ENCODE results near the gene LMNA.
A peak's percentile ranks its signal among the peaks of the same experiment; 100 is the strongest.
"Not testable (repeated sequence)": the region's sequence is repeated elsewhere in the genome, so short reads cannot be mapped to it uniquely, and the experiment has no call there.

LMNA gene

DNA sequence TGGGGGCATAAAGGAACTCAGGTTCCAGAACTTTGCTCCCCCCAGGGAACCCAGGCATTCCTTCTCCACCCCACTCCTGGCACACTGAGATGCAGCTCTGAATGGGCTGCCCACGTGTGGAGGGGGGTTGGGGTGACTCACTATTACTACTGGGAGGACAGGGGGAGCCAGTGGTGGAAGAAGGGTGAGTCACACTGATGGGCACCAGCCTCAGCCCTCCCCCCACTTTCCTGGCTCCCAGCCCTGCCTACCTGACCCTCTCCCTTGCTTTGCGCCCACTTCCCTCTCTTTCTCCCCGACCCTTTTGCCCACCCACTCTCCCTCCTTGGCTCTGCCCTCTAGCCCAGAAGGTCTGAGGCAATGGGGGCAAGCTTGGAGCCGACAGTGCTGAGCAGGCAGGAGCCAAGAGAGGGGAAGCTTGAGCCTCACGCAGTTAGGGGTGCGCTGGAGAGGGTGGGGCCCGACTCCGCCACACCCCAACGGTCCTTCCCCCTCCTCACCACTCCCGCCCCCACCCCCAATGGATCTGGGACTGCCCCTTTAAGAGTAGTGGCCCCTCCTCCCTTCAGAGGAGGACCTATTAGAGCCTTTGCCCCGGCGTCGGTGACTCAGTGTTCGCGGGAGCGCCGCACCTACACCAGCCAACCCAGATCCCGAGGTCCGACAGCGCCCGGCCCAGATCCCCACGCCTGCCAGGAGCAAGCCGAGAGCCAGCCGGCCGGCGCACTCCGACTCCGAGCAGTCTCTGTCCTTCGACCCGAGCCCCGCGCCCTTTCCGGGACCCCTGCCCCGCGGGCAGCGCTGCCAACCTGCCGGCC is at the start of gene LMNA:
TSS of gene LMNA (plus strand) at position 611 of the 818 bp plus-strand sequence. CDS start 208 bp downstream, outside the sequence.
- DNase-seq, result peak; percentile 69

DNA sequence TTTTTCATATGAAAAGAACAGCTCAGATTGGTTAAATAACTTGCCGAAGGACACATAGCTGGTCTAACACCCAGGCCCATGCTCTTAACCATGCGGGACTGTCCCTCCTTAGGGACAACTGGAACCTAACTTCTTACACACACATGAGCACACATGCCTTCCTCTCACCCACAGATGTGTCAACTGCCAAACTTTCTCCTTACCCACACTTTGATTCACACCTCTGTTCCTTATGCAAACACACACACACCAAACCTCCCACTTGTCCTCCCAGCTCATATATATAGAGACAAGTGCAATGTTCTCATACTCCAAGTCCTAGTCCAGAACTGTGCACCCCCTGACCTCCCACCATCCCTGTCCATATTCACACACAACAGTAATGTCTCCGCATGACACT is 49.3 kb upstream of the LMNA start:
- DNase-seq, result no peak

DNA sequence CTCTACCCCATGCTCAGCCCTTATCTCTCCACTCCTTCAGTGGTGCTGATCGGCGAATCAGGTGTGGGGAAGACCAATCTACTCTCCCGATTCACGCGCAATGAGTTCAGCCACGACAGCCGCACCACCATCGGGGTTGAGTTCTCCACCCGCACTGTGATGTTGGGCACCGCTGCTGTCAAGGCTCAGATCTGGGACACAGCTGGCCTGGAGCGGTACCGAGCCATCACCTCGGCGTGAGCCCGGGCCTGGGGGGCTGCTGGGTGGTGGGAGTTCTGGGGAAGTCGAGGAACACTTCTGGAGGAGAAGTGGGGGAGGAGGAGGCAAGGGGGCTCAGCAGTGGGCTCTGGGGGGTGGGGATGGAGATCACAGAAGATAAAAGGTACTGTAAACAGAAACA is 48.6 kb upstream of the LMNA start:
- DNase-seq, result no peak

DNA sequence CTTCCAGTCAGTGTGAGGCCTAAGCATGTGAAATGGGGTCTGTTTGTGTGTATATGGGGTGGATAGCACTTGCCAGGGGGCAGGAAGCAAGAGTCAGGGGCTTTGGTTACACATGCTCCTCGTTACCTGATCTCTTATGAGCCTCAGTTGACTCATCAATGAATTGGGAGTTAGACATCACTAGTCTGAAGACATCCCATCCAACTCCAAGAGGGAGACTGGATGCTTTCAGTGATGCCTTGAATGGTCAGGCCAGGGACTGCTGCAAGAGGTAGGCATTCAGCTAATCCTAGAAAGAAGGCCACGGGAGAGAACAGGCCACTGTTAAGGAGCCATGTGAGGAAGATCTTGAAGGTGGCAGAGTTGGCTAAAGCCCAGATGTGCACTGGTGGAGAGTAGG is 47.2 kb upstream of the LMNA start:
- DNase-seq, result no peak

DNA sequence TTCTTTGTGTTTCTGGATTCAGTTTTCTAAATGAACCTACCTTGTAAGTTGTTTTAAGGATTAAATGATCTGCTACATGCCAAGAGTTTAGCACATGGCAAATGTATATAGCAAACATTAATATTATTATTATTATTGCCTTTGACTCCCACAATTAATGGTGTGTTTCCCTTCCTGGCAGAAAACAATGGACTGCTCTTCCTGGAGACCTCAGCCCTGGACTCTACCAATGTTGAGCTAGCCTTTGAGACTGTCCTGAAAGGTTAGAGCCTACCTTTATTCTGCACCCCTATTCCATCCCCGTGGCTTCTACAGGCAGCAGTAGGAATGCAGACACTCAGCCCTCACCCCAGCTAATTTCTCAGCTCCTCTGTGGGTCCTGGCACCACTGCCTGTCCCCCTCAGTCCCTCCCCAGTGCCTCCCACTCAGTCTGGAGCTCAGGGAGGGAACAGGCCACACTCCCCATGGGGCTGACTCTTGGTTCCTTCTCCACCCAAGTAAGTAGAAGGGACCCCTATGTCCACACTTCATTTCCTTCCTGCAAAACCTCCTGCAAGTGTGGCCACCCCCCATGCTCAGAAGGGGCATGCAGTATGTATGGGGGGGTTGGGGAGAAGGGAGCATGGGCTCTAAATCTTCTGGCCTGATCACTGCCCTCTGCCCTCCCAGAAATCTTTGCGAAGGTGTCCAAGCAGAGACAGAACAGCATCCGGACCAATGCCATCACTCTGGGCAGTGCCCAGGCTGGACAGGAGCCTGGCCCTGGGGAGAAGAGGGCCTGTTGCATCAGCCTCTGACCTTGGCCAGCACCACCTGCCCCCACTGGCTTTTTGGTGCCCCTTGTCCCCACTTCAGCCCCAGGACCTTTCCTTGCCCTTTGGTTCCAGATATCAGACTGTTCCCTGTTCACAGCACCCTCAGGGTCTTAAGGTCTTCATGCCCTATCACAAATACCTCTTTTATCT is 44.7 kb upstream of the LMNA start:
- no peak for DNase-seq

DNA sequence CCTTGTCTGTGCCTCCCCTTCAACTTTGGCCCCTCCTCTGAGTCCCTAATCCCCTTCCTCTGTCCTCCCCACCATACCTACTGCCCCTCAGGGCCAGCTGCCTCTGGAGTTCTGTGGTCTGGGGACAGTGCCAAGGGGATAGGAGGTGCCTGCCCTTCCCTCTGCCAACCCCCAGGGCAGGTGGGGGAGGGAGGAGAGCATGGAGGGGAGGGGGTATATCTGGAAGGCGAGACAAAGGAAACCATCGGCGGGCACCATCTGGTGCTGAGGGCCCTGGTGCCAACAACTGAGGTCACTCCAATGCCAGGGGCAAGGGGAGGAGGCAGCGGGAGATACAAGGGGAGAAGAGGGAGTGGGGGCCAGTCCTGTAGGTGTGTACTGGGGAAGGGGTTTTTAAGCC is 44.0 kb upstream of the LMNA start:
- no peak for DNase-seq

DNA sequence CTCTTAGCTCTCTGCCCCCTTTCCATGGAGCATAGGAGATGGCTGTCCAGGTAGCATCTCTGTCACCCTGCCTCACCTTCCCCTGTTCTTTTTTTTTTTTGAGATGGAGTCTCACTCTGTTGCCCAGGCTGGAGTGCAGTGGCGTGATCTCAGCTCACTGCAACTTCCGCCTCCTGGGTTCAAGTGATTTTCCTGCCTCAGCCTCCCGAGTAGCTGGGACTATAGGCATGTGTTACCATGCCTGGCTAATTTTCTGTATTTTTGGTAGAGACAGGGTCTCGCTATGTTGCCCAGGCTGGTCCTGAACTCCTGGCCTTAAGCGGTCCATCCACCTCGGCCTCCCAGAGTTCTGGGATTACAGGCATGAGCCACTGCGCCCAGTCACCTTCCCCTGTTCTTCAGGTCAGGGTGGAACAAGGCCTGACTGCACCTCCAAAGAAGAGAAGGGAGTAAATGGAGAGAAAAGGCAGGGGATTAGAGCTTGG is 43.1 kb upstream of the LMNA start:
- not testable (repeated sequence) for DNase-seq

DNA sequence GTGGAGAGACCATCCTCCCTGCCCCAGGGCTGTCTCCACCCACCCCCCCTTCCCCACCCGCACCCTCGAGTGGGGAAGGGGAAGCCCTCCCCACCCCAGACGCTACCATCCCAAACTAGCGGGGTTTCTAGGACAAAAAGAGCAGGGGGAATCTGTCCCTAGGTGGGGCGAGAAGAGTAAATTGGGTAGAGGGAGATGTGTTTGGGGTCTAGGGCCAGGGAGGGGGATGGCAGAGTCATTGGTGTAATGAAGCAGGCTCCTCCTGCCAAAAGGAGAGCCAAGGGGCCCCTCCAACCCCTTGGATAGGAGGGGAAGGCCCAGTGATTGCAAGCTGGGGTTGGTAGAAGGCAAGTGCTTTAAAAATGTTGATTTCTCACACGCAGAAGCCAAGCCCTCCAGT is 42.3 kb upstream of the LMNA start:
- no peak for DNase-seq

DNA sequence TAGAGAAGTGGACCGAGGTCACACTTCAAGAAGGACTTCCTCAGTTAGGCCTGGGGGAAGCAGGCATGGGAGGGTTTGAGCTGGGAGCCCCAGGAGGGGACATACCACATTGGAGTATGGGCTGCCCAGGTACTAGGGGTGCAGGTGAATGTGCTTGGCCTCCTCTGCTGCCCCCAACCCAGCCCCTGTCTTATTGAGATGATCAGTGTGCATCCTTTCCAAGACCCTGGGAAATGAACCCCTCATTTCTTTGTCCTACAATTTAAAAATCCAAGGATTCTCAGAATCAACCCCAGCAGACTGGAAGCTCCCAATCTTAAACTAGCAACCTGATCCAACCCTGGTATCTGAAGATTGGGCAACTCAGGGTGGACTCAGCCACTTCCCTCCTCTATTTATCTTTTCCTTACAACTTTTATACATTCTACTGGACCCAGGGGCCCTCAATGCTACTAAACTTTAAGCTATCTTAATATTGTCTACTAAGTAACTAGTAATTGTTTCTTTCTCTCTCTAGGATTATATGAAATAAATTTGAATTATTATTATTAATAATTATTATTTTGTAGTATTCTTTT is 41.3 kb upstream of the LMNA start:
- no peak for DNase-seq

DNA sequence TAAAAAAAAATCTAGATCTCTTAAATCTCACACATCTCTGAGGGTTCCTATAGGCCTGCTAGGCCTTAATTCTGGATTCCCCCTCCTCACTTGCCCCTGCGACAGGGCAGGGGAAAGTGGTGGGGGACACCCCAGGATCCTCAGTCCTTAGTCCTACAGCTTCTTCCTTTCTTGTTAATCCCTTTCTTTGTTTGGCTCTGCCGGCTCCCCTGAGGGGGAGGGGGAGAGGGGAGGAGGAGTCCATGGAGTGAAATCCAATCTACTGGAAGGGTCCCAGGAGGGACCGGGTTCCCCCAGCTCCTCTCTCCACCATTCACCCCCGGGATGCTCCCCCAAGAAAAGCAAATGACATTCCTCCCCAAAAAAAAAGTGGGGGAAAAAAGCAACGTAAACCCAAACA is 40.8 kb upstream of the LMNA start:
- DNase-seq, result no peak

DNA sequence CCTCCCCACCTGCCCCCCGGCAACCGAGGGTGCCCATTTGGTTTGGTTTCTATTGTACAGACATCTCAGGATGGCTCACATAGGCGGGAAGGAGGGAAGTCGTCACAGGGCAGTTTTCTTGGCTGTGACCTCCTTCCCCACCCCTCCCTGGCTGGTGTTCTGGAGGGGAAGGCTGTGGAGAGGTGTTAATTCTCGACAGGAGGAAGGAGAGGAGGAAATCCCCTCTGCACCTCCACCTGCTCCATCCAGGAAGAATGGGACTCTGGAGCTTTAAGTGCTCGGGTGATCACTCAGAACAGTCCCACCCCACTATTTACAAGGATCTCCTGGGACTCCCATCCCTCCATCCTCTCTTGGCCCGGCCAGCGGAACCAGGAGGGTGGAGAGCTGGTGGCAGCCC is 39.9 kb upstream of the LMNA start:
- no peak for DNase-seq

DNA sequence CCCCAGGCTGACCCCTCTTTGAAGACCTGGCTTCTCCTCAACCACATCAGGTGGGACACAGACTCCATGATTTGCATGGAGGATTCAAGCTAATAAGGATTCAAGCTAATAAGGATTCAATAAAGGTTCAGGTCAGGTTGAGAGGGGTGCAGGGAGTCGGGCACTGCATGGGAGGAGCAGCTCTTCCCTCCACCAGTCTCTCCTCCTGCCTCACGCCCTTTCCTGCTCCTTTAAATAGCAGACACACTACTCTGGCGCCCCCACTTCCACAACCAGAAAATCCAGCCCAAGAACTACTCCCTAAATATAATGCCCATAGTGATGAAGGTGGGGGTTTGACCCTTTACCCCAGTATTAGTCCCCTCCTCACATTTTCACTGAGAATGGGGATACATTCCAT is 39.3 kb upstream of the LMNA start:
- DNase-seq, result no peak

DNA sequence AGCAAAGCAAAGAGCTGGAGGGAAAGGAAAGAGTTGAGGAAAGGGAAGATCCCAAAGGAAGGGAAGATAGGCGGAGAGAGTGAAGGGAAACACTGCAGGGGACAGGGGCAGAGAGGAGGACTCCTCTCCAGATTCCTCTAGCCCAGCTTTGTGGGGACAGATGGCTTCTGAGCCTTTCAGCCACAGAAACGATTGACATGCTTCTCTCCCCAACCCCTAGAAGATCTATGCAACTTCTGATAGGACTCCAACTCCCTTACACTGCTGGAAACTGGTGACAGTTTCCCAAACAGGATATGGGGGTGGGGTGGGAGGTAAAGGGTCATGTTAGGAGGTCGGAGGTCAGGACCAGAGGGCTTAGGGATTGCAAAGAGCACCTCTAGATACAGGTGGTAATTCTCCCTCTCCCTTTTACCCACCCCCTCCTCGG is 38.7 kb upstream of the LMNA start:
- no peak for DNase-seq

DNA sequence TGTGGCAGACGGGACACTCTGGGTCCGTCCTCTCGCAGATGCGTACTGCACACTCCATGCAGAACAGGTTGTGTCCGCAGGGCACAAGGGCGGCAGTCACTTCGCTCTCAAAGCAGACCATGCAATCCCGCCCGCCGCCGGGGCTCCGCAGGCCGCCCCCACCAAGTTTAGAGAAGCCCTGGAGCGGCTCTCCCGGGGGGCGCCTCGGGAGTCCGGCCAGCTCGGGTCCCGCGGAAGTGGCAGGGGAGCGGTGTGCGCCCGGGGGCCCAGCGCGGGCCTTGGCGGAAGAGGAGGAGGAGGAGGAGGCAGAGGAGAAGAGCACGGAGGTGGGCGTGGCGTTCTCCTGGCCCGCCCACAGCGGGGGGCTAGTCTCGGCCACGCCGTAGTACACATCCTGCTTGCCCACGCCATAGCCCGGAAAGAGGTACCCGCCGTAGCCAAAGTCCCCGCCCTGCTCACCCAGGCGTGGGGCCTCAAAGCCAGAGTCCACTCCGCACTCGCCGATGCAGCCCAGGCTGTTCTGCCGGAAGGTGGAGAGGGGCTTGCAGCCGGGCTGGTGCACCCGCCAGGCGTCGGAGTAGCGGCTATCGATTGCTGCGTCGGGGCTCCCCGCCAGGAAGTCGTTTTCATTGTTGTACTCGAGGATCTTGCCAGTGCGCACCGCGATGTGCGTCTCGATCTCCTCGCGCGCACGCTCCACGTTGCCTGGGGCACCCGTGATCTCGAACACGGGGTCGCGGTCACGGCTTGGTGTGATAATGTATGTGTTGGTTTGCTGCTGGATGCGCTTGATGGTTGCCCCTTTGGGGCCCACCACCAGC is 37.7 kb upstream of the LMNA start:
- no peak for DNase-seq

DNA sequence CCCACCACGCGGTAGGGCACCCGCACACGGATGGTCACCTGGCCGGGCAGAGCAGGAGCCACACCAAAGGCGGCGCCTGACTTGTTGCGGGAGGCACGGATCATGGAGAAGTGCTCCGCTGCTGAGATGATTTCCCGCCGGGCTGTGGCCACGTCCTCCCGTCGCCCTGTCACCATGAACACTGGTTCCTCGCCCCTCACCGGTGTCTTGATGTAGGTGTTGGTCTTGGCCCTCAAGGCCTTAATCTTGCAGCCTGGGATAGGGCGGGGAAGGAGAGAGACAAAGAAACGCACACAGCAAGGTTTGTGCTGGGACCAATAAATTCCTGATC is 37.1 kb upstream of the LMNA start:
- no peak for DNase-seq

DNA sequence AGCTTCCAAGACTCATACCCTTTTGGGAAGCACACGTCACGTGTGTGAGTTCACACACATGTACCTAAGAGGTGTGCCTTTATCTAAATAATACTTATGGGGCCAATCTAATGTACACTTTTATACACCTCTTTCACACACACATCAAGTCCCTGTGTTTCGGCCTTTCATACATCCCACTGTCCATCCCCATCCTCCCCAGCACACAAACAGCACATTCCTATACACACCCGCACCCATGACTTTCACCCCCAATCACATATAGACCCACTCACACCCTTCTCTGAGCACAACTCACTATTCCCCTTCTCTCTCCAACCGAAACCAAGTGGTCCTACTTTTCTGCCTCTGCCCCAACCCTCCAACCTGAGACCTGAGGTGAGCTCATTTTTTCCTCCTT is 35.8 kb upstream of the LMNA start:
- DNase-seq, result no peak

DNA sequence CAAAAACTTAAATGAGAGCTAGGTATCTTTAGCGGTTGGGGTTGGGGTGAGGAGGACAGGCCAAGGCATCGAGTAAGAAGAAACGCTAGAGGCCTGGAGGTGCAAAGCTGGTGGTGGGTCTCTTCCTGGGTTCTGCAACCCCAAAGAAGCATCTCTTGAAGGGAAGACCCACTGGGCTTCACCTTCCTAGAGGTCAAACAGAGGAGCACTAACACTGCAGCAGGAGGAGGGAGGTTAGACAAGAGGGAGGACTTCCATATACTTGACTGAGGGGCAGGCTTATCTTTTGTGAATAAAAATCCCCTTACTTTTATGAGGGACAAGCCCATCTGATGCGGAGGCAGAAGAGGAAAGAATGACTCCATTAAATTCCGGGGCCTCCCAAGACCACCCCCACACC is 34.7 kb upstream of the LMNA start:
- DNase-seq, result no peak

DNA sequence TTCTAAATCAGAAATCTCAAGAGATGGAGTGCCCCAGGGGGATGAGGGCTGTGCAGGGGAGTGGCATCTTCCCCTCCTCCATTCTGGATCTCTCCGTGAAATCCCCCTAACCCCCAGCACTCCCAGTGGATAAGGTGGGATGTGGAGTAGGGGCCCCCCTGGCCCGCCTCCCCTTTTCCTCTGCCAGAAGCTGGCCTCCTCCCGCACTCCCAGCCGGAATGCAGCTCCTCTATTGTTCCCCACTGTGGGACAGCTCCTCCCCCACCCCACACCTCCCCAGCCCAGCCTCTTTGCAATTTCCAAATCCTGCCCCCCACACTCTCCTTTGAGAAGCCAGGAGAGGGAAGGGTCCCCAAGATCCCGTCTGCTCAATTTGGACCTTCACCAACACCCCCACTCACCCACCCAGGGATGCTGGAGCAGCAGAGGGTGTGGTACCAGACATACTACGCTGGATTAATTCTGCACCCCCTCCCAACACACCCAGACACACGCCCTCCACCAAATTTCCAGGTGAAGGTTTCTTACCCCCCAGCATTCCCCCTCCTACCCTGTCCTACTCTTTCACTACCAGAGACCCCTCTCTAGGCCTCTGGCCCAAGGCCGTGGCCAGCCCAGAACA is 34.2 kb upstream of the LMNA start:
- no peak for DNase-seq

DNA sequence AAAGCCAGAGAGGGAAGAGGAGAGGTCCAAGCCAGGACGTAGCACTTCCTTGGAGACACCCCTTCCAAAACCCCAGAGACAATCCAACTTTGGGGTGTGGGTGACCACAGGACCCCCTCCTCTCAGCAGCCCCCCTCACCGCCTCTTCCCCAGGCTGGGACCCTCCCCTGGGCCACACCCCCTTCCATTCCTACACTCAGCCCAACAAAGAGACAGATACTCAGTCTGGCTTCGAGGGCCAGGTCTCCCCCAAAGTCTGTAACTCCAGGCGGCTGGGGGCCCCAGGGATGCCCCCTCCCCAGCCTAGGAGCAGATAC is 33.7 kb upstream of the LMNA start:
- no peak for DNase-seq

DNA sequence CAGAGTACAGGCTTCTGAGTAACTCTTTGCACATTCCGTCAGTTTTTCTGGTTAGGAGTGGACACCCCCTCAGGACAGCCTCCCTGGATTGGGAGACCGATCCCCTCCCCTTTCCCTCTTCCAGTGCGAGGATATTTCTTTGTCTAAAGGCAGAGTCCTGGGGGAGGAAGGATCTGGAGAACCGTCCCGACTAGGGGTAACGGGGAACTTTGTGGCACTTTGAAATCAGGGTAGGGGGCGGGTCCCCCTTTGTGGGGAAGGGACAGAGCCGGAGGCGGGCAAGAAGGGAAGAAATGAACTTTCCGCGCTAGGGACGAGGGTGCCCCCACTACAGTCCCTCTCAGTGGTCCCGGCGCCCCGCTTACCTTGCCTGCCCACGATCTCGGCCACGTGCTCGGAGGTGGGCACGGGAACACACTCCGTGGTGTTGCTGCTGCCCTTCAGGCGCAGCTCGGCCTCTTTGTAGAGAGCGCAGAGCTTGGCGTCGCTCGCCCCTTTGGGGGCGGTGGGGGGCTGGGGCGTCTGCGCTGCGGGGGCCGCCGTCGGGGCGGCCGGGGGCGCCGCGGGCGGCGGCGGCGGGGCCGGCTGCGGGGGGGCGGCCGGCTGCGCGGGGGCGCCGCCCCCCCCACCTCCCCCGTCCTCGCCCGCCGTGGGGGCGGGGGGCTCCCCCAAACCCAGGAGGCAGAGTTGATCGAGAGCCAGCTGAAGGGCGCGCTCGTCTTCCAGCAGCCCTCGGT is 33.2 kb upstream of the LMNA start:
- DNase-seq, result no peak

DNA sequence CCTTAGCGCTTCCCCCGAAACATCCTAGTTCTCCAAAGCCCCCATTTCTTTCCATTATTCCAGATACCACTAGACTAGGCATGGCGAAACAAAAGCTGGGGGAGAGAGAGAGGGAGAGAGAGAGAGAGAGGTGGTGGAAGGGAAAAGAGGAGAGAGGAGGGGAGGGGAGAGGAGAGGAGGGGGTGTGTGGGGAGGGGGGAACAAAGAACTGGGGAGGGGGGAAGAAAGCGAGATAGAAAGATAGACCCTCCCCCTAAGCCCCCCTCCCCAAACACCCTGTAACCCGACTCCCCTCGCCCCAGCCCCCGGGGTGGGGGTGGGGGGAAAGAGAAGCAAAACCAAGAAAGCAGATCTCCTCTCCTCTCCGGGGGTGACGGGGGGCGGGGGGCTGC is 32.6 kb upstream of the LMNA start:
- DNase-seq, result no peak
